ENCODE results near the gene ZSCAN1.

Gene ZSCAN1

DNA sequence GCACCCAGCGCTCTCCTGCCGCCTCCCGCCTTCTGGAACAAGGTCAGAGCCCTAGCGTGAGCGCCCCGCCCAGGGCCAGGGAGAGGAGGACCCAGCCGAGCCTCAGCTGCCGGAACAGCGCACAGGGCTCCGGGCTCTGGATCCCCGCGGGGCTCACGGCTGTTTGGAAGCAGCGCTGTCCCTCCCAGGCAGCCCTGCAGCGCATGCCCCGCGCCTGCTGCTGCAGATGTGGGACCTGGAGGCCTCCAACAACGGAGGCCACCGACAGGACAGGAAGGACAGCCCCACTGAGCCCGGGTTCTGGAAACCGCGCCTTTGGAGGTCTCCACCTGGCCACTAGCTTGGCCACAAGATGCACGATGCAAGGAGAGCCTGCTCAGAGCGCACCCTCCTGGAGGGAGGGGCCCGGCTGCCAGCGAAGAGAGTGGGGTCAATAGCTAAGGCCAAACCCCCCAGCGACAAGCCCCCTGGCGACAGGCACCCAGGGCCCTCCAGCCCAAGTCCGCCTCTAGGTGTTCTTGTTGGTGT, 51.6 kb downstream of the ZSCAN1 start:
- DNase-seq, result no peak

DNA sequence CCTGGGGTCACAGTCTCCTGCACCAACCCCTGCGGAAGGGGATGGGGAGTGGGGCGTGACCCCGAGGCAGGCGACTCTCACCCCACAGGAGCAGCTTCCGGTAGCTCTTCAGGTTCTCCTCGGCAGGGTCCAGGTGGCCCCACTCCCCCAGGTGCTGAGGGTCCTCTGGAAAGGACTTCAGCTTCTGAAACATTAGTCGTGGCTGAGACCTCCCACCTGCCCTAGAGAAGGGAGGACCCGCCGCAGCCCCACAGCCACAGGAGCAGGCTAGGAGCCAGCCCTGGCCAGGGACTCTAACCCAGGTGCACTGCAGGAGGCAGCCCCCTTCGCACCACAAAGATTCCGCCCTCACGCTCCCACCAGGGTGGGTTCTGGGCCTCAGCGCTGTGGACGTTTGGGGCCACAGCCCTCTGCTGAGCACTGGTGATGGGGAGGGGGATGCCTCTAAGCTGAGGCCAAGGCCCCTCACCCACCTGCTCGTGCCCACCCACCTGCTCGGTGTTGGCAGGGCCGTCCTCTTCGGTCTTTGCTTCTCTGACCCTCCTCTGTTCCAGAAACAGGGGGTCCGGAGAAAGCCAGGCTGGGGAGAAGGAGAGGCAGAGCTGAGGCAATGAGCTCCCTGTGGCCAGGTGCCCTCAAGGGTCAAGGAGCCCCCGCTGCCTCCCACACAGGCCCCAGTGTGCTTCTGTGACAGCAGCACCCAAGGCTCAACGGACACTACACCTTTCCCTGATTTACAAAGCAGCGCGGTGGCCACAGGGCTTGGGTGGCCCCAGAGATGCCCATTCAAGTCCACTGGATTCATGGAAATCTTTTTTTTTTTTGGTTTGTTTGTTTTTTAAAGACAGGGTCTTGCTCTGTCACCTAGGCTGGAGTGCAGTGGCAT, 53.2 kb downstream of the ZSCAN1 start:
- DNase-seq, result no peak

DNA sequence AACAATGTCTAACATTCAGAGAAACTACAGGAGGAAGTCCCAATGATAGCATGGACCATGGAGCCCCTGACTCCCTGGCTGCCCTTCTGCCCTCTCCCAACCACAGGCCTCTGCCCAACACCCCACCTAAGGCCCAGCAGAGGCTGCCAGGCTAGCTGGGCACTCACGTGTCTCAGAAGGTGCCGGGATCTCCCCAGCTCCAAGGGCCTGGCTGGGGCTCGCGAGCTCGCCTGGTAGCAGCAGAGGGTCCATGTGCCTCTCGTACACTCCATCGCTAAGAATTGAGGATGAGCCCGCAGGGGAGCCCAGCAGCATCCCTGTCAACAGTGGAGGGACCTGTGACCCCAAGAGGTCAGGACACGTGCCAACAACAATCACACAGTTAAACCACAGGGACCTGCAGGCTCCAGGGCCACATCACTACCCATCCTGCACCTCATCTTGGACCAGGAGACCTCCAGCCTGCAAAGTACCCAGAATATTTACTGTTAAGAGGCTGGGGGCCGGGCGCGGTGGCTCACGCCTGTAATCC, 54.8 kb downstream of the ZSCAN1 start:
- no peak for DNase-seq

DNA sequence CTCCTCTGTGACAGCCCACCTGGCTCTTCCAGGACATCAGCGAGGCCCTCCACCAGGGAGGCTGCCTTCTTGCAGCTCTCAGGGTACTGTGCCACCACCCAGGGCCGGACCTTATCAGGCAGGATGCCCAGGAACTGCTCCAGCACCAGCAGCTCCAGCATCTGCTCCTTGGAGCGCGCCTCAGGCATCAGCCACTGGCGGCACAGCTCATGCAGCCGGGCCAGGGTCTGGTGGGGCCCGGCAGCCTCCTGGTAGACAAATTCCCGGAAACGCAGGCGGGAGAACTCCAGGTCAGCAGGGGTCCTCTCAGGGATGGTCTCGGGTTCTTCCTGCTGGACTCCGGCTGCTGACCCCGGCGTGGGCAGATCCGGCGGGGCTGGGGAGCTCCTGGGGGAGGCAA, 56.0 kb downstream of the ZSCAN1 start:
- DNase-seq, result no peak

DNA sequence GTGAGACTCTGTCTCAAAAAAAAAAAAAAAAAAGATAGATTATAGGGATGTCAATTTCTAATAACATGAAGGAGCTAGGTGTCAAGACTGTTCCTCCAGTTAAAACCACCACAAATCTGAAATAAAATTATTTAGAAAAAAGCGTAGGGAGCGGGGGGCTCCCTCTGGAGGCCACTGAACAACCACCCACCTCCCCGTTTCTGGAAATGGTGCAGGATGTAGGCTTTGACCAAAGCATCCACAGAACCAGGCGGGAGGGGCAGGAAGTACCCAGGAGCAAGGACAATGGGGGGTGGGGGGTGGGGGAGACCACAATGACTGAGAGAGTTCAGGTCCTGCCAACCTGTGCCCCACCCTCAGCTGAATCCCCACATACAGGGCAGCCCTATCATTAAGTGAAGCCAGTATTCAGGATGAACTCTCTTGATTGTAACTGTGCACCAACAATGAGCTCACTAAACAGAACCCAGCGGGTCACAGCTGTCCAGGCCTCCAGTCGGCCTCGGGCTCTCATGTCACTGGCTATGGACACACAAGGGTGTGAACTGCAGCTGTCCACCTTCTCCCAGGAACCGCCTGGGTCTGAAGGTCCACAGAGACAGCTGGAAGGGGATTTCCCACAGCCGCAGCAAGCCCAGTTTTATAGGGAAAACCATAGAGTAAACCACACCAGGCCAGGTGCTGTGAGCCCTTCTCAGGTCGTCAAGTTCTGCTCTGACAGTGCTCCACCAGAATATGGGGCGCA, 57.6 kb downstream of the ZSCAN1 start:
- DNase-seq, result no peak

DNA sequence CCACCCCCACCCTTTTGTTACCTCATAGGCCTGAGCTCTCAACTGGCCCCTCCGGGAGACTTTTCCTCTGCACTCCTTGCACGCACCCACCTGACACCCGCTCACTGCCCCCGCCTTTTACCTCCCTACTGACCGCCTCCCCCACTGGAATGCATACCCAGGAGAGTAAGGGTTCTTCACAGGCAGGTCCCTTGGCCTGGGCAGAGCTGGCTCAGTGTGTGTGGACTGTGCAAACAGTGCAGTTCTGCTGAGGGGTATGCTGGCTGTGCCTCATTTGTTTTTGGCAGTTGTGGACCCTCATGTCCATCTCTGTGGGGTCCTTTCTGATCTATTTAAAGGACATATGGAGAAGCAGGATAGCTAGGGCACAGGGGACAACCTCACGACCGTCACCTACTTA, 59.2 kb downstream of the ZSCAN1 start:
- no peak for DNase-seq

DNA sequence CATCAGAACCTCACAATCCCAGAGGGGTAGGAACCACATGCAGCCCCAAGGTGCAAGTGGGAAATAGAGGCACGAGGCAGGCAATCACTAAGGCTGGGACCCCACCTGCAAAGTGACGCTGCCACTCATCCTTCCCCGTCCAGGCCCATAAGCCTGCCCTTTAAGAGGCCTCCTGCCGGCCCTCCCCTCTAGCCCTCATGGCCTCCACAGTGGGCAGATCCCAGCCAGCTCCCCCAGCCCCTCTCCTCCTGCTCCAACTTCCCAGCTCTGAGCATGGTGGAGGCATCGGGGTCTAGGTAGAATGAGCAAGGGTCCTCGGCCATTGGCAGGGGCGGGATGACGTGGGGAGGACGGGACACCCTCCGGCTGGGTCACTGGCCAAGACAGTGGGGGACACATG, 61.5 kb downstream of the ZSCAN1 start:
- DNase-seq, result no peak

DNA sequence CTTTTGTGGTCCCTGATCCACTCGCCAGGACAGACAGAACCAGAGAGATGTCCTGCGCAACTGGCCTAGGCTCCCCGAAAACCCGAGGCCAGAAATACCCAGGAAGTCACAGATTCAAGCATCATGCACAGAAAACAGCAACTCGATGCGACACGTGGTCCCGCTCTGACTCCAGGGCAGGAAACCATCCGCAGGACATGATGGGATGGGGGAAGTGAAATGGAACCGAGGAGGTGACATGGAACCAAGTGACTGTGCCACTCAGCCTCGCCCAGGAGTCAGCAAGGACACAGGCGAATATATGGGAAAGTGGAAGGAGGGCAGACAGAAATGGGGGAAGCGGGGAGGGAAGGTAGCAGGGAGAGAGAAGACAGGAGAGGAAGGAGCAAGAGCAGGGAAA, 63.1 kb downstream of the ZSCAN1 start:
- no peak for DNase-seq

DNA sequence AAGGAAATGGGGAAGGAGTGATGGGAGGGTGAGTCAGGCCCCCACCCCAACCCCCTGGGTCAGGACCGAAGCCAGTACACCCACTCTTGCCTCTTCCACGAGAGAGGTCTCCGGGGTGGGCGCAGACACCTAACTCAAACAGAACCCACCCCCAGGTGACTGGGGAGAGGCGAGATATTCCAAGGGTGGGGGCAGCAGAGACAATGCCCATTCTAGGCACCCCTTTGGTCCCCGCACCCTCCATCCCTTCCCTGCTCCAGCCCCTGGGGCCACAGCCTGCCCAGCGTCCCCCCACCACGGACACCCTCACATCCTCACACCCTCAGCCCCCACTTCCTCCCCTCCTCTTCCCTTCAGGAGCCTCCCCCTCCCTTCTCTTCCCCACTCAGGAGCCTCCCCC, 63.5 kb downstream of the ZSCAN1 start:
- no peak for DNase-seq

DNA sequence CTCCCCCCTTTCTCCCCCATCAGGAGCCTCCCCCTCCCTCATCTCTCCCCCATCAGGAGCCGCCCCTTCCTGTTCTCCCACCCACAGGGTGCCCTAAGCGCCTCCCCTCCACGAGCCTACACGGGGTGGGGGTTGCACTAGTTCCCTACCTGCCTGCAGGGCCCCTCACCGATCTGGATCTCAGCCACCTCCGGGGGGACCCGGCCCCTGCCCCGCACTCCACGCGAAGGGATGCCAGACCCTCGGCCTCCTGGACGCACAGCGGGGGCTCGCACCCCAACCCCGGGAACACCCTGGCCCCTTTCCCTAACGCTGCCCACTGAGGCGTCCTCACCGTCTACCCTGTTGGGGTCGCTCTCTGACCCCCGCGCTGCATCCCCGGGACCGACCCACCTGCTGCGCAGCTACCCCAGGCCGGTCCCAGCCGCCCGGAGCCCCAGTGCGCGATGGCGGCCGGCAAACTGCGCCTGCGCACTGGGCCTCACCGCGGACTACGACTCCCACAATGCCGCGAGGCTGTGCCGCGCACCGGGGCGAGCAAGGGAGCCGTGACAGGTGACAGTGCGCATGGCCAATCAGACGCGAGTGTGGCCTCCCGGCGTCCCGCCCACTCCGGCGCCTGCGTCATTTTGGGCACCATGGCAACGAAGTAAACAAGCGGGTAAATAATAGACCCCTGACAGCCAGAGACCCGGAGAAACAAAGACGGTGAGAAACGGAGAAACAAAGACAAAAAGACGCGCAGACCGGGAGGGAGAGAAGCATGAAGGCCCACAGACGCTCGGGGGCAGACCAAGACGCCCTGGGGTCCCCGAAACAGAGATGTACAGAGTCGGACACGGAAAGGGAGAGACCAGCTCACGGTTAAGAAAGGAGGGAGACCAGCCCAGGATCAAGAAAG, 64.2 kb downstream of the ZSCAN1 start, which contains the start of gene ZSCAN18:
TSS of gene ZSCAN18 (minus strand) at position 451 of the 901 bp plus-strand sequence. CDS start 7,964 bp downstream, outside the sequence.
- DNase-seq, result peak; percentile 95

DNA sequence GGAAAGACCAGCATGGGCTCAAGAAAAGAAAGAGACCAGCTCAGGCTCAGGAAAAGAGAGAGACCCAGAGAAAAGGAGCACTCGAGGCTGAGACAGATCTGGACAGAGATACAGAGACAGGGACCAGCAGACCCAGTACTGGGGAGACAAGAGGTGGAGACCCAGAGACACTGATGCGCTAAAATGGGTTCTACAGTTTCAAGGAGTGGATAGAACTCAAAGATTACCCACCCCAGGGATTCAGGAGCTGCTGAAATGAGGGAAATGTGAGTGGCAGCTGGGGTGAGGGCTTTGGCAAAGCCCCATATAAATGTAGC, 64.8 kb downstream of the ZSCAN1 start:
- no peak for DNase-seq
